IMR-90 (cell line): ENCODE data around the gene CATSPER1. TPM values are rescaled to one million over a fixed set of nuclear protein-coding genes. Genes with fewer than 3 reads are reported as not detected.

ENCODE experiments used
- ATAC-seq: fragments of 200-7000 bp; cut with Tn5 transposase; 2 replicates; pipeline ENCODE4 v1.9.1; 2020; ENCODE audit warnings: low read depth, mild to moderate bottlenecking, moderate library complexity
- BruUV-seq: library from RNA; stranded (reverse); fragments of 400-500 nt; replicated peaks from 2 replicates; lab custom pipeline; 2021; lab: Mats Ljungman, UMichigan
- CTCF ChIA-PET: fragments of 300-600 bp; formaldehyde crosslinking; extraction: SDS; loops from one replicate; lab custom pipeline; 2021; ENCODE audit warnings: antibody characterized with exemption; lab: Yijun Ruan, JAX
- POLR2A ChIA-PET: fragments of 300-600 bp; sonication (Branson Sonifier 250); formaldehyde crosslinking; loops from one replicate; lab custom pipeline; 2022; ENCODE audit warnings: antibody characterized with exemption; ENCODE audit not compliant: unreplicated experiment; lab: Charles Lee
- DNase-seq: peaks from one replicate; pipeline ENCODE4 v3.0.0; 2013
- H2AFZ ChIP-seq: replicated peaks from 2 replicates; pipeline ENCODE3; 2013; ENCODE audit warnings: low read length, mild to moderate bottlenecking; ENCODE audit not compliant: poor library complexity
- H2AK5ac ChIP-seq: 2 replicates; pipeline ENCODE4 v1.6.1; 2013; ENCODE audit warnings: low read depth, low read length, inconsistent platforms
- H2AK9ac ChIP-seq: replicated peaks from 2 replicates; pipeline ENCODE3; 2013; ENCODE audit warnings: mild to moderate bottlenecking, low read depth, low read length, moderate library complexity; ENCODE audit not compliant: poor library complexity
- H2BK120ac ChIP-seq: 2 replicates; pipeline ENCODE4 v1.6.1; 2013; ENCODE audit warnings: low read depth, low read length, inconsistent platforms
- H2BK15ac ChIP-seq: 3 replicates; pipeline ENCODE4 v1.6.1; 2013; ENCODE audit warnings: low read depth, low read length, inconsistent platforms
- H2BK20ac ChIP-seq: 2 replicates; pipeline ENCODE4 v1.6.1; 2013; ENCODE audit warnings: low read depth, mild to moderate bottlenecking, inconsistent platforms, low read length, moderate library complexity
- H2BK5ac ChIP-seq: 2 replicates; pipeline ENCODE4 v1.6.1; 2013; ENCODE audit warnings: mild to moderate bottlenecking, low read depth, low read length, inconsistent platforms; ENCODE audit not compliant: poor library complexity, severe bottlenecking
- H3K14ac ChIP-seq: replicated peaks from 2 replicates; pipeline ENCODE4 v1.6.1; 2013; ENCODE audit warnings: low read depth, low read length, inconsistent platforms
- H3K18ac ChIP-seq: 2 replicates; pipeline ENCODE4 v1.6.1; 2013; ENCODE audit warnings: low read depth, low read length, control low read depth
- H3K23ac ChIP-seq: 2 replicates; pipeline ENCODE4 v1.6.1; 2013; ENCODE audit warnings: low read depth, low read length, inconsistent platforms
- H3K27ac ChIP-seq: 2 replicates; pipeline ENCODE4 v1.5.1; 2013; ENCODE audit warnings: mild to moderate bottlenecking, control low read depth, low read length; ENCODE audit not compliant: insufficient read depth
- H3K27me3 ChIP-seq: 2 replicates; pipeline ENCODE4 v1.6.1; 2013; ENCODE audit warnings: low read length; ENCODE audit not compliant: control insufficient read depth, insufficient read depth
- H3K36me3 ChIP-seq: 2 replicates; pipeline ENCODE4 v1.6.1; 2013; ENCODE audit warnings: low read length, mixed read lengths; ENCODE audit not compliant: control insufficient read depth, insufficient read depth
- H3K4ac ChIP-seq: 2 replicates; pipeline ENCODE4 v1.6.1; 2013; ENCODE audit warnings: low read depth, low read length, inconsistent platforms
- H3K4me1 ChIP-seq: 2 replicates; pipeline ENCODE4 v1.6.1; 2013; ENCODE audit warnings: low read length, mixed read lengths; ENCODE audit not compliant: control insufficient read depth, insufficient read depth
- H3K4me2 ChIP-seq: 2 replicates; pipeline ENCODE4 v1.6.1; 2013; ENCODE audit warnings: low read depth, mild to moderate bottlenecking, control low read depth, low read length, moderate library complexity
- H3K4me3 ChIP-seq: 2 replicates; pipeline ENCODE4 v1.5.1; 2013; ENCODE audit warnings: low read depth, mild to moderate bottlenecking, control low read depth, low read length, moderate library complexity; ENCODE audit not compliant: insufficient read depth
- H3K56ac ChIP-seq: 2 replicates; pipeline ENCODE4 v1.6.1; 2013; ENCODE audit warnings: low read length, inconsistent platforms; ENCODE audit not compliant: insufficient read depth; ENCODE audit errors: extremely low read depth
- H3K79me1 ChIP-seq, 2 experiments: 2 replicates each; pipeline ENCODE4 v1.6.1; 2013; ENCODE audit warnings: low read length in 2 of 2, inconsistent platforms in 1 of 2, low read depth in 1 of 2
- H3K9ac ChIP-seq: 2 replicates; pipeline ENCODE4 v1.6.1; 2013; ENCODE audit warnings: low read depth, low read length, control low read depth
- H3K9me1 ChIP-seq: 2 replicates; pipeline ENCODE4 v1.6.1; 2013; ENCODE audit warnings: low read length, inconsistent platforms; ENCODE audit not compliant: insufficient read depth
- H3K9me3 ChIP-seq: 2 replicates; pipeline ENCODE4 v1.6.1; 2013; ENCODE audit warnings: low read length; ENCODE audit not compliant: control insufficient read depth, insufficient read depth
- H4K20me1 ChIP-seq: 2 replicates; pipeline ENCODE4 v1.6.1; 2013; ENCODE audit warnings: low read length, inconsistent platforms; ENCODE audit not compliant: insufficient read depth
- H4K5ac ChIP-seq: 2 replicates; pipeline ENCODE4 v1.6.1; 2013; ENCODE audit warnings: mild to moderate bottlenecking, low read depth, low read length, control low read depth
- H4K8ac ChIP-seq, 2 experiments: 2 replicates each; pipeline ENCODE4 v1.6.1; 2013; ENCODE audit warnings: low read depth in 2 of 2, low read length in 2 of 2, control low read depth in 1 of 2, inconsistent platforms in 1 of 2
- H4K91ac ChIP-seq: 2 replicates; pipeline ENCODE4 v1.6.1; 2013; ENCODE audit warnings: low read depth, low read length, inconsistent platforms; ENCODE audit not compliant: insufficient read depth
- BHLHE40 ChIP-seq: fragments of 150-350 bp; IDR thresholded peaks from 2 replicates; pipeline ENCODE4 v1.6.1; 2016; ENCODE audit warnings: mild to moderate bottlenecking, low read depth, low read length
- CEBPB ChIP-seq: IDR thresholded peaks from 2 replicates; pipeline ENCODE4 v1.6.1; 2012; ENCODE audit warnings: low read depth, low read length, improper control_type of control experiment
- CHD1 ChIP-seq: IDR thresholded peaks from 2 replicates; pipeline ENCODE4 v1.6.1; 2012; ENCODE audit warnings: low read depth, low read length, improper control_type of control experiment
- CTCF ChIP-seq: conservative IDR thresholded peaks from 2 replicates; pipeline ENCODE4 v1.5.1; 2012; ENCODE audit warnings: mild to moderate bottlenecking, low read depth, low read length, improper control_type of control experiment
- ELK1 ChIP-seq: fragments of 150-350 bp; IDR thresholded peaks from 2 replicates; pipeline ENCODE4 v1.6.1; 2016; ENCODE audit warnings: low read depth, mild to moderate bottlenecking, low read length, moderate library complexity, borderline replicate concordance
- FOS ChIP-seq: fragments of 150-350 bp; IDR thresholded peaks from 2 replicates; pipeline ENCODE4 v1.6.1; 2016; ENCODE audit warnings: low read depth, low read length
- MAFK ChIP-seq: IDR thresholded peaks from 2 replicates; pipeline ENCODE4 v1.6.1; 2012; ENCODE audit warnings: low read depth, low read length, improper control_type of control experiment
- MAZ ChIP-seq: IDR thresholded peaks from 2 replicates; pipeline ENCODE4 v1.6.1; 2012; ENCODE audit warnings: low read depth, mild to moderate bottlenecking, low read length, improper control_type of control experiment, moderate library complexity, borderline replicate concordance
- MXI1 ChIP-seq: IDR thresholded peaks from 2 replicates; pipeline ENCODE4 v1.6.1; 2012; ENCODE audit warnings: low read depth, mild to moderate bottlenecking, low read length, moderate library complexity, borderline replicate concordance
- NFE2L2 ChIP-seq: fragments of 150-350 bp; IDR thresholded peaks from 2 replicates; pipeline ENCODE4 v1.6.1; 2016; ENCODE audit warnings: low read depth, mild to moderate bottlenecking, low read length
- POLR2A ChIP-seq: IDR thresholded peaks from 2 replicates; pipeline ENCODE4 v1.6.1; 2012; ENCODE audit warnings: mild to moderate bottlenecking, low read depth, low read length
- RAD21 ChIP-seq: IDR thresholded peaks from 2 replicates; pipeline ENCODE4 v1.6.1; 2012; ENCODE audit warnings: low read length, improper control_type of control experiment
- RCOR1 ChIP-seq: IDR thresholded peaks from 2 replicates; pipeline ENCODE4 v1.6.1; 2012; ENCODE audit warnings: mild to moderate bottlenecking, low read length, improper control_type of control experiment; ENCODE audit not compliant: insufficient replicate concordance
- RFX5 ChIP-seq: IDR thresholded peaks from 2 replicates; pipeline ENCODE4 v1.8.0; 2012; ENCODE audit warnings: low read depth, mild to moderate bottlenecking, low read length, moderate library complexity
- SMC3 ChIP-seq: fragments of 150-350 bp; IDR thresholded peaks from 2 replicates; pipeline ENCODE4 v1.6.1; 2016; ENCODE audit warnings: low read depth, mild to moderate bottlenecking, antibody characterized with exemption, low read length, moderate library complexity
- USF2 ChIP-seq: fragments of 150-350 bp; IDR thresholded peaks from 2 replicates; pipeline ENCODE4 v1.6.1; 2017; ENCODE audit warnings: mild to moderate bottlenecking, antibody characterized with exemption, low read length, low read depth
- WGBS, 2 experiments: methylation state at CpG; one replicate each; pipeline versions ENCODE4 v1.1.5 to v1.1.7; 2013; ENCODE audit warnings: missing lambda C conversion rate in 2 of 2; ENCODE audit not compliant: insufficient read length in 1 of 2; ENCODE audit errors: extremely low coverage in 2 of 2; 5-methylcytosine and 5-hydroxymethylcytosine counted together
- dilution Hi-C: fragments of 300-500 bp; cut with HindIII; formaldehyde crosslinking; loops from one replicate; pipeline ENCODE4 v1.14.3; 2018; ENCODE audit warnings: low sequenced_read_pairs; ENCODE audit not compliant: unreplicated experiment
- in situ Hi-C: fragments of 300-500 bp; cut with MboI; formaldehyde crosslinking; loops from 3 replicates; pipeline ENCODE4 v1.14.3; 2019; ENCODE audit warnings: low sequenced_read_pairs, inconsistent platforms, mixed read lengths
- intact Hi-C: fragments of 100-400 bp; cut with micrococcal nuclease; formaldehyde crosslinking; loops from 2 replicates; pipeline ENCODE4 v1.10.0; 2022
- polyA plus RNA-seq, 3 experiments: library from polyadenylated mRNA; depleted of rRNA; stranded (reverse); fragments of >200 nt; gene quantifications; 2 replicates each; pipeline ENCODE4 v1.2.3, GENCODE V29; 2012; ENCODE audit warnings: low replicate concordance in 1 of 3
- total RNA-seq: library from RNA; depleted of rRNA; stranded (reverse); fragments of >200 nt; gene quantifications from 2 replicates; pipeline ENCODE4 v1.2.3, GENCODE V29; 2012

Gene CATSPER1
- total and polyA plus RNA-seq, 2 of the 4 experiments (the other 2 are of a cell fraction): 0.18 to 0.91 TPM

- no peak overlapping the region for H3K14ac ChIP-seq
- no peak for DNase-seq
- H2BK15ac ChIP-seq: no peak overlapping the region
- POLR2A ChIA-PET: interaction anchor here (0.5 kb wide), 1 partner anchor 15 kb away, joined by 4 read pairs; no protein-coding TSS in a partner anchor
- TF ChIP-seq BHLHE40: no peak
- no peak for TF ChIP-seq RAD21
- TF ChIP-seq RFX5: no peak
- TF ChIP-seq FOS: no peak
- no peak for TF ChIP-seq RCOR1
- TF ChIP-seq SMC3: no peak
- no peak for TF ChIP-seq MAZ
- no peak for TF ChIP-seq CEBPB
- TF ChIP-seq USF2: no peak
- no peak for TF ChIP-seq NFE2L2
- TF ChIP-seq CTCF: no peak
- no peak for TF ChIP-seq MXI1
- TF ChIP-seq POLR2A: no peak
- TF ChIP-seq ELK1: no peak
- no peak for TF ChIP-seq MAFK
- no peak for TF ChIP-seq CHD1
- no peak overlapping the region for H2BK5ac ChIP-seq
- no peak overlapping the region for H3K18ac ChIP-seq
- no peak overlapping the region for H3K23ac ChIP-seq
- H3K27me3 ChIP-seq: peaks cover 18% of the 10 kb centered on the region
- no peak overlapping the region for H3K56ac ChIP-seq
- H3K4me3 ChIP-seq: no peak overlapping the region
- no peak overlapping the region for H3K9ac ChIP-seq
- no peak overlapping the region for H3K4ac ChIP-seq
- dilution Hi-C loops (no loop called here), in situ Hi-C loops (no loop called here), intact Hi-C loops (no loop called here)
- ATAC-seq: no peak
- H3K79me1 ChIP-seq: no peaks in the 10 kb centered on the region
- no TSS peak for BruUV-seq
- H2BK120ac ChIP-seq: no peak overlapping the region
- H3K9me3 ChIP-seq: peaks cover 7% of the 10 kb centered on the region; the same call in 1 of the 2 replicates
- no peak overlapping the region for H4K5ac ChIP-seq
- H4K20me1 ChIP-seq: 0 out of 2 replicates have a peak, but pooled peaks cover 3% of the 10 kb centered on the region
- no peak overlapping the region for H4K91ac ChIP-seq
- CTCF ChIA-PET: interaction anchor here (1.2 kb wide), 1 partner anchor 14 kb away, joined by 4 read pairs; no protein-coding TSS in a partner anchor
- no peaks in the 10 kb centered on the region for H3K36me3 ChIP-seq
- H3K4me1 ChIP-seq: no peaks in the 10 kb centered on the region; the same call in 1 of the 2 replicates
- WGBS, 2 experiments: 83% methylated on average over 1 of the region's 5 CpGs; no CpG with 5 or more reads in 1 of the 2 experiments
- H3K9me1 ChIP-seq: no peaks in the 10 kb centered on the region
- H3K4me2 ChIP-seq: no peak overlapping the region
- H3K27ac ChIP-seq: no peak overlapping the region
- H2BK20ac ChIP-seq: no peak overlapping the region
- H2AK9ac ChIP-seq: no peak overlapping the region
- no peak overlapping the region for H4K8ac ChIP-seq
- no peak overlapping the region for H2AFZ ChIP-seq
- H2AK5ac ChIP-seq: no peak overlapping the region
Observed at GRCh38 chr11:66036334-66036710, 10.0 kb upstream of the CATSPER1 start.
